GM23338 (cell line): ENCODE results near the gene IGSF21. TPM values are rescaled to one million over a fixed set of nuclear protein-coding genes. Genes with fewer than 3 reads are reported as not detected.

Experiments
- ATAC-seq: fragments of 200-7000 bp; cut with Tn5 transposase; 3 replicates; pipeline ENCODE4 v1.9.1; 2020
- DNase-seq: peaks from one replicate; pipeline ENCODE4 v3.0.0-alpha.2; 2015; ENCODE audit warnings: low spot score
- H2AFZ ChIP-seq: fragments of 200-600 bp; sonication (generic); 2 replicates; pipeline ENCODE4 v1.8.0; 2016; ENCODE audit warnings: antibody characterized with exemption, mild to moderate bottlenecking, moderate library complexity
- H3F3A ChIP-seq: fragments of 200-600 bp; sonication (generic); replicated peaks from 2 replicates; pipeline ENCODE4 v1.8.0; 2017; ENCODE audit warnings: antibody characterized with exemption, mixed run types, low read depth
- H3K27ac ChIP-seq: fragments of 200-600 bp; sonication (generic); 2 replicates; pipeline ENCODE4 v1.6.1; 2016; ENCODE audit warnings: low read depth
- H3K27me3 ChIP-seq: fragments of 200-600 bp; sonication (generic); 2 replicates; pipeline ENCODE4 v1.8.0; 2016; ENCODE audit warnings: mild to moderate bottlenecking, mixed run types, moderate library complexity; ENCODE audit not compliant: insufficient read depth
- H3K36me3 ChIP-seq: fragments of 200-600 bp; sonication (generic); 2 replicates; pipeline ENCODE4 v1.8.0; 2016; ENCODE audit warnings: mild to moderate bottlenecking; ENCODE audit not compliant: insufficient read depth
- H3K4me1 ChIP-seq: fragments of 200-600 bp; sonication (generic); 2 replicates; pipeline ENCODE4 v1.8.0; 2016; ENCODE audit warnings: mild to moderate bottlenecking, moderate library complexity; ENCODE audit not compliant: insufficient read depth
- H3K4me2 ChIP-seq: fragments of 200-600 bp; sonication (generic); 2 replicates; pipeline ENCODE4 v1.7.1; 2017; ENCODE audit warnings: mixed run types
- H3K4me3 ChIP-seq: fragments of 200-600 bp; sonication (generic); 2 replicates; pipeline ENCODE4 v1.6.1; 2016; ENCODE audit warnings: mixed run types
- H3K79me2 ChIP-seq: fragments of 200-600 bp; sonication (generic); replicated peaks from 2 replicates; pipeline ENCODE4 v1.8.0; 2017; ENCODE audit warnings: mild to moderate bottlenecking; ENCODE audit not compliant: insufficient read depth
- H3K9me2 ChIP-seq: fragments of 200-600 bp; sonication (generic); 2 replicates; pipeline ENCODE4 v1.8.0; 2017; ENCODE audit not compliant: insufficient read depth
- H4K20me1 ChIP-seq: fragments of 200-600 bp; sonication (generic); replicated peaks from 2 replicates; pipeline ENCODE4 v1.8.0; 2017; ENCODE audit warnings: mild to moderate bottlenecking; ENCODE audit not compliant: insufficient read depth
- H3K27ac Mint-ChIP-seq: 2 replicates; pipeline ENCODE4 v1.8.0; 2020; ENCODE audit warnings: inconsistent platforms, mild to moderate bottlenecking, moderate library complexity, mixed read lengths
- H3K27me3 Mint-ChIP-seq: 3 replicates; pipeline ENCODE4 v1.8.0; 2022; ENCODE audit warnings: low read depth, mild to moderate bottlenecking, moderate library complexity, mixed read lengths, inconsistent platforms; ENCODE audit not compliant: insufficient read depth, poor library complexity
- H3K36me3 Mint-ChIP-seq: 3 replicates; pipeline ENCODE4 v1.8.0; 2021; ENCODE audit warnings: low read depth, mild to moderate bottlenecking, inconsistent platforms, moderate library complexity, mixed read lengths
- H3K4me1 Mint-ChIP-seq: 3 replicates; pipeline ENCODE4 v1.8.0; 2020; ENCODE audit warnings: mild to moderate bottlenecking, inconsistent platforms, mixed read lengths
- H3K4me3 Mint-ChIP-seq: 3 replicates; pipeline ENCODE4 v1.8.0; 2021; ENCODE audit warnings: moderate library complexity, mild to moderate bottlenecking, inconsistent platforms, mixed read lengths
- H3K9me3 Mint-ChIP-seq: 3 replicates; pipeline ENCODE4 v1.8.0; 2020; ENCODE audit warnings: moderate library complexity, mild to moderate bottlenecking, inconsistent platforms, mixed read lengths
- CREB1 ChIP-seq: fragments of 250-450 bp; sonication (Bioruptor Pico); IDR thresholded peaks from 2 replicates; pipeline ENCODE4 v1.5.0; 2020; ENCODE audit warnings: low read depth, mild to moderate bottlenecking, moderate library complexity
- CTCF ChIP-seq, 2 experiments: fragments of 200-600 bp in 1 of 2; sonication (generic) in 1 of 2; conservative IDR thresholded peaks; 2 replicates each; pipeline versions ENCODE4 v1.5.1 to v1.6.1; 2016 to 2017; ENCODE audit warnings: antibody characterized with exemption in 2 of 2, low read depth in 2 of 2, mild to moderate bottlenecking in 2 of 2, moderate library complexity in 1 of 2
- ETS1 ChIP-seq: IDR thresholded peaks from 2 replicates; pipeline ENCODE4 v1.6.1; 2016; ENCODE audit warnings: antibody characterized with exemption
- EZH2 ChIP-seq: fragments of 200-600 bp; sonication (generic); IDR thresholded peaks from one replicate; pipeline ENCODE4 v1.8.0; 2017; ENCODE audit warnings: antibody characterized with exemption, mild to moderate bottlenecking, low read depth; ENCODE audit not compliant: unreplicated experiment
- EZH2phosphoT487 ChIP-seq: fragments of 200-600 bp; sonication (generic); IDR thresholded peaks from one replicate; pipeline ENCODE4 v1.8.1; 2018; ENCODE audit warnings: antibody characterized with exemption; ENCODE audit not compliant: unreplicated experiment
- JUNB ChIP-seq: IDR thresholded peaks from one replicate; pipeline ENCODE4 v1.6.1; 2016; ENCODE audit warnings: antibody characterized with exemption; ENCODE audit not compliant: unreplicated experiment
- NANOG ChIP-seq: IDR thresholded peaks from 2 replicates; pipeline ENCODE4 v1.6.1; 2016; ENCODE audit warnings: antibody characterized with exemption, borderline replicate concordance
- POLR2AphosphoS5 ChIP-seq: IDR thresholded peaks from 2 replicates; pipeline ENCODE4 v1.6.1; 2016; ENCODE audit warnings: antibody characterized with exemption, low read depth
- REST ChIP-seq: IDR thresholded peaks from one replicate; pipeline ENCODE4 v1.6.1; 2018; ENCODE audit warnings: antibody characterized with exemption; ENCODE audit not compliant: unreplicated experiment
- STAT1 ChIP-seq: IDR thresholded peaks from one replicate; pipeline ENCODE4 v1.6.1; 2016; ENCODE audit warnings: antibody characterized with exemption; ENCODE audit not compliant: unreplicated experiment
- ZNF114 ChIP-seq: fragments of 250-450 bp; sonication (Bioruptor Pico); IDR thresholded peaks from 2 replicates; pipeline ENCODE4 v1.5.0; 2020; ENCODE audit warnings: mild to moderate bottlenecking, moderate library complexity
- ZNF331 ChIP-seq: fragments of 250-450 bp; sonication (Bioruptor Pico); IDR thresholded peaks from 2 replicates; pipeline ENCODE4 v1.5.0; 2020; ENCODE audit warnings: low read depth, mild to moderate bottlenecking, moderate library complexity
- ZNF462 ChIP-seq: fragments of 250-450 bp; sonication (Bioruptor Pico); IDR thresholded peaks from 2 replicates; pipeline ENCODE4 v1.5.0; 2020; ENCODE audit warnings: mild to moderate bottlenecking, moderate library complexity
- polyA plus RNA-seq: library from polyadenylated mRNA; unstranded; fragments of >200 nt; fragmentation: Nextera tagmentation; extraction: Ambion mirVana; gene quantifications from 2 replicates; pipeline ENCODE4 v1.2.1, GENCODE V29; 2016
- total RNA-seq: library from RNA; depleted of rRNA; stranded (reverse); fragments of >200 nt; shearing (Covaris generic); gene quantifications from 2 replicates; pipeline ENCODE4 v1.2.3, GENCODE V29; 2014

Gene IGSF21
- total and polyA plus RNA-seq, 2 experiments from 2014 or later = 15.6 to 15.7 TPM

GRCh38 chr1:18119771-18120377 lies 12.3 kb downstream of the IGSF21 start:
- Mint-ChIP-seq H3K27ac (no peak overlapping the region), H3K4me1 (peaks cover 20% of the 10 kb centered on the region), H3K27me3 (peaks cover 10% of the 10 kb centered on the region), H3K9me3 (no peaks in the 10 kb centered on the region), H3K4me3 (no peak overlapping the region), H3K36me3 (no peaks in the 10 kb centered on the region; the same call in 2 of the 3 replicates)
- peaks cover 8% of the 10 kb centered on the region for H3K79me2 ChIP-seq
- H4K20me1 ChIP-seq = peaks cover 5% of the 10 kb centered on the region
- peaks cover 4% of the 10 kb centered on the region; the same call in 1 of the 2 replicates for H3K9me2 ChIP-seq
- no peaks in the 10 kb centered on the region for H3K36me3 ChIP-seq
- H3F3A ChIP-seq = no peaks in the 10 kb centered on the region
- no peaks in the 10 kb centered on the region for H3K27me3 ChIP-seq
- no peak overlapping the region for H3K27ac ChIP-seq
- peaks cover 20% of the 10 kb centered on the region for H3K4me1 ChIP-seq
- TF ChIP-seq REST = no peak
- TF ChIP-seq ZNF462 = no peak
- no peak for TF ChIP-seq CREB1 (CRISPR knock-in tag)
- no peak for TF ChIP-seq EZH2phosphoT487
- no peak for TF ChIP-seq JUNB
- TF ChIP-seq NANOG = no peak
- no peak for TF ChIP-seq ZNF331 (CRISPR knock-in tag)
- no peak for TF ChIP-seq CTCF (conservative IDR thresholded peaks at IDR 0.05; ENCODE audit: low read depth in 2 of 2)
- TF ChIP-seq POLR2AphosphoS5 = no peak
- TF ChIP-seq EZH2 = no peak
- no peak for TF ChIP-seq ZNF114 (CRISPR knock-in tag)
- TF ChIP-seq STAT1 = no peak
- no peak for TF ChIP-seq ETS1
- ATAC-seq (no peak), DNase-seq (no peak)
- no peak overlapping the region for H3K4me2 ChIP-seq
- H2AFZ ChIP-seq = no peak overlapping the region
- no peak overlapping the region for H3K4me3 ChIP-seq
